GM12865 (cell line): ENCODE measurements around the gene OVOL3.
"Not testable (repeated sequence)": the region's sequence is repeated elsewhere in the genome, so short reads cannot be mapped to it uniquely, and the experiment has no call there.

Experiments
- DNase-seq: peaks from one replicate; pipeline ENCODE4 v3.0.0; 2010; ENCODE audit warnings: low read depth
- H3K4me3 ChIP-seq: 2 replicates; pipeline ENCODE4 v1.5.1; 2011; ENCODE audit warnings: mild to moderate bottlenecking, low read depth, low read length, control low read depth
- CTCF ChIP-seq: IDR thresholded peaks from 2 replicates; pipeline ENCODE4 v1.5.1; 2011; ENCODE audit warnings: low read length, control low read depth, low read depth, inconsistent platforms; ENCODE audit not compliant: insufficient read depth; ENCODE audit errors: missing control alignments

The OVOL3 gene

GRCh38 chr19:36128392-36128736 lies 17.4 kb downstream of the OVOL3 start:
- no peak for TF ChIP-seq CTCF
- DNase-seq = peak; percentile 53
- peak overlapping the region; percentile 77 for H3K4me3 ChIP-seq

DNA sequence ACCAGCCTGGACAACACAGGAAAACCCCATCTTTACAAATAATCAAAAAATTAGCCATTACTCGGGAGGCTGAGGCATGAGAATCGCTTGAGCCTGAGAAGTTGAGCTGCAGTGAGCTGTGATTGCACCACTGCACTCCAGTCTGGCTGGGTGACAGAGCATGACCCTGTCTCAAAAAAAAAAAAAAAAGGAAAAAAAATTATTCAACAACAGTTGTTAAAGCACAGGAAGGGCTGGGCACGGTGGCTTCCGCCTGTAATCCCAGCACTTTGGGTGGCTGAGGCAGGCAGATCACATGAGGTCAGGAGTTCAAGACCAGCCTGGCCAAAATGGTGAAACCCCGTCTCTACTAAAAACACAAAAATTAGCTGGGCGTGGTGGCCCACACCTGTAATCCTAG lies 20.3 kb downstream of the OVOL3 start:
- peak; percentile 35 for DNase-seq
- H3K4me3 ChIP-seq = not testable (repeated sequence)

DNA sequence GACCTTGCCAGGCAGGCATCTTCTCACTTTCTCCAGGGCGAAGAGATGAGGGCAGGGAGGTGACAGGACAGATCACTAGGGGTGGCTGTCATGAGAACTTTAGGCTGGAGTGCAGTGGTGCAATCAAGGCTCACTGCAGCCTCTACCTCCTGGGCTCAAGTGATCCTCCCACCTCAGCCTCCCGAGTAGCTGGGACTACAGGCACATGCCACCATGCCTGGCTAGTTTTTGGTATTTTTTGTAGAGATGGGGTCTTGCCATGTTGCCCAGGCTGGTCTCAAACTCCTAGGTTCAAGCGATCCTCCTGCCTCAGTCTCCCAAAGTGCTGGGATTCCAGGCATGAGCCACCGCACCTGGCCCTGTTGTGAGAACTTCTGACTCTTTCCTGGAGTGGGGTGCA lies 23.9 kb downstream of the OVOL3 start:
- DNase-seq = not testable (repeated sequence)

DNA sequence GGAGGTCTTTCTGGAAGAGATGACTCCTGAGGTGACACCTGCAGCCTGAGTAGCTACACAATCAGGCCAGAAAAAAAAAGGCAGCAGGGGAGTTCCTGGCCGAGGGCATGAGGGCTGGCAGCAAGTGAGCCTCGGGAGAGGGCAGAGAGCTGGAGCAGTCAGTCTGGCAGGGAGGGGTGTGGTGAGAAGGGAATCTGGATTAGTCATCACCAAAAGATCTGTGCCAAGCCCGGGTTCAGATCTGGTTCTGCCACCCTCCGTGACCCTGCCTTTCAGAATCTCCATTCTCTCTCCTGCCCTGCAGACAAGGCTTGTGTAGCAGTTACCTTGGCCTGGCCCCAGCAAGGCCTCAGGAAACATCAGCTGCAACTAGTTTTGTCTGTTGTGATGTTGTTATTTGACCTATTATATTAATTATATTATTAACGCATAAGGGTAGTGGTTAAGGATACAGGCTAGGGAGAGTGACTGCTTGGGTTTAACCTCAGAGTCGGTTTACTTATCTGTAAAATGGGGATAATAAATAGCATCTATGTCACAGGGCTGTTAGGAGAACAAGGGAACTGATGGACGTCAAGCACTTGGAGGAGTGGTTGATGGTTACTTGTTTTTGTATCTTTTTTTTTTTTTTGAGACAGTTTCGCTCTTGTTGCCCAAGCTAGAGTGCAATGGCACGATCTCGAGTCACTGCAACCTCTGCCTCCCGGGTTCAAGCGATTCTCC lies 26.2 kb downstream of the OVOL3 start:
- H3K4me3 ChIP-seq = no peak overlapping the region
- TF ChIP-seq CTCF = no peak
- no peak for DNase-seq

More for the DNA sequence above, 23.9 kb downstream of the OVOL3 start:
- not testable (repeated sequence) for H3K4me3 ChIP-seq

DNA sequence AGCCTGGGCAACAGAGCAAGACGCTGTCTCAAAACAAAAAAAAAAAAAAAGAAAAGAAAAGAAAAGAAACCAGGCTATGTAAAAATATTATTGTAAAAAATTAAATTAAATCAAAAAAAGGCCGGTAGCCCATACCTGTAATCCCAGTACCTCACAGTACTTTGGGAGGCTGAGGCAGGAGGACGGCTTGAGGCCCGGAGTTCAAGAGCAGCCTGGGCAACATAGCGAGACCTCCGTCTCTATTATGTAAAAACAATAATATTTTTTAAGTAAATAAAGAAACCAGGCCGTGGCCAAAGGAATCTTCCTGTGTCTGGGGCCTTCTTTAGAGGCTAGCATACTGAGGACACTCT lies 28.2 kb downstream of the OVOL3 start:
- peak overlapping the region; percentile 100 for H3K4me3 ChIP-seq
- no peak for DNase-seq
- TF ChIP-seq CTCF = no peak

DNA sequence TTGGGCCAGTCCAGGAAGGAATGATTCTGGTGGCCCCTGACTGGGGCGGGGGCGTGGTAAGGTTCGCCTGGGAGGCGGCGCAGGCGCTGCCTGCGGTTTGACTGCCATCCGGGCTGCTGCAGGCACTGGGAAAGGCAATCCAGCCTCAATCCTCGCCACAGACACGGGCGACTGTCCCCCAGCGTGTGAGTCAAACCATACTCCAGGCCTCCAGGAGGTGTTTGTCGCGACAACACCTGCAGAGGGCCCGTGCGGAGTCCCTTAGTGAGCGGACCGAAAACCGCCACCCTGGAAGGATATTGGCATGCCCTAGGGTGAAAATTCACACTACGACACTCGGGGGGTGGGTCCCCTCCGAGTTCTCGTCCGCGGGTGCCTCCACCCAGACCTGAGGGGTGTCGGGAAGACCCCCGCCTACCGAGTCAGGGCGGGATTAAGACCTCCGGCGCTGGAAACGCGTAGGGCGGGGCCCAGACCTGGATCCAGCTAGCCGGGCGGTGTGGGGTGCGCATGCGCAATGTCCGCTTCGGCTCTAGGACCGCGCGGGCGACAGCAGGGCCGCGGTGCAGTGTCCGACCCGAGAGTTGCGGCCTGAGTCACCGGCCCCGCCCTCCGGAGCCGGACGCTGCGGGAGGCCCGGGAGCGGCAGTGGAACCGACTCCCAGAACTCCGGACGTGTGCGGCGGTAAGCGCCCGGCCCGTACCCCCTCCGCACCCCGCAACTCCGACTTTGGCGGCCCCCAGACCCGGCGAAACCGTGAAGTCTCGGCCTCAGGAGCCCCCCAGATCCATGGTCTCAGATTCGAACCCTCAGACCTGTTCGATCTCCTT lies 28.7 kb downstream of the OVOL3 start, which contains the start of gene CAPNS1:
CAPNS1 (plus strand) TSS at position 594 of the 831 bp plus-strand sequence. CDS start 946 bp downstream, outside the sequence.
- TF ChIP-seq CTCF = peak; percentile 8
- H3K4me3 ChIP-seq = peak within 1 kb of the TSS; percentile 100
- peak; percentile 98 for DNase-seq

- peak overlapping the region; percentile 100 for H3K4me3 ChIP-seq
- DNase-seq = peak; percentile 79
- no peak for TF ChIP-seq CTCF
Measured at GRCh38 chr19:36140304-36141038, 29.5 kb downstream of the OVOL3 start.
